Right atrium auricular region (tissue), 2 donors: Measurements from ENCODE around the gene EHD3. TPM values are rescaled to one million over a fixed set of nuclear protein-coding genes. Genes with fewer than 3 reads are reported as not detected.

ENCODE experiments used
- DNase-seq: peaks from one replicate; pipeline ENCODE4 v3.0.0-alpha.2; 2019; ENCODE audit warnings: low spot score
- H3K27ac ChIP-seq, 2 donors: fragments of 200-600 bp; sonication (generic); 1 replicate in 1 of 2; 2 replicates in 1 of 2; pipeline ENCODE4 v1.5.1; 2016 to 2019
- H3K27me3 ChIP-seq, 2 donors: fragments of 200-600 bp; sonication (generic); one replicate each; pipeline versions ENCODE4 v1.5.1 to v1.6.0; 2017 to 2019
- H3K36me3 ChIP-seq: fragments of 200-600 bp; sonication (generic); one replicate; pipeline ENCODE4 v1.5.1; 2016
- H3K4me1 ChIP-seq, 2 donors: fragments of 200-600 bp; sonication (generic); one replicate each; pipeline versions ENCODE4 v1.5.1 to v1.6.0; 2017 to 2019
- H3K4me3 ChIP-seq, 2 donors: fragments of 200-600 bp; sonication (generic); 1 replicate in 1 of 2; 2 replicates in 1 of 2; pipeline ENCODE4 v1.5.1; 2017 to 2019; ENCODE audit warnings: mild to moderate bottlenecking in 1 of 2, moderate library complexity in 1 of 2
- H3K9me3 ChIP-seq, 2 donors: fragments of 200-600 bp; sonication (generic); one replicate each; pipeline ENCODE4 v1.5.1; 2019
- total RNA-seq, 2 donors: library from RNA; depleted of rRNA; stranded (reverse); fragments of >200 nt; gene quantifications; one replicate each; pipeline ENCODE4 v1.1.0, GENCODE V29; 2016
- TF ChIP-seq, protein P1 (sequence below), 2 donors: fragments of 200-600 bp; sonication (generic); IDR thresholded peaks; one replicate each; pipeline ENCODE4 v1.5.1; 2019; ENCODE audit warnings: antibody characterized with exemption in 2 of 2

Gene EHD3
- total RNA-seq, 2 donors from 2014 or later = 10.6 to 12.5 TPM

DNA sequence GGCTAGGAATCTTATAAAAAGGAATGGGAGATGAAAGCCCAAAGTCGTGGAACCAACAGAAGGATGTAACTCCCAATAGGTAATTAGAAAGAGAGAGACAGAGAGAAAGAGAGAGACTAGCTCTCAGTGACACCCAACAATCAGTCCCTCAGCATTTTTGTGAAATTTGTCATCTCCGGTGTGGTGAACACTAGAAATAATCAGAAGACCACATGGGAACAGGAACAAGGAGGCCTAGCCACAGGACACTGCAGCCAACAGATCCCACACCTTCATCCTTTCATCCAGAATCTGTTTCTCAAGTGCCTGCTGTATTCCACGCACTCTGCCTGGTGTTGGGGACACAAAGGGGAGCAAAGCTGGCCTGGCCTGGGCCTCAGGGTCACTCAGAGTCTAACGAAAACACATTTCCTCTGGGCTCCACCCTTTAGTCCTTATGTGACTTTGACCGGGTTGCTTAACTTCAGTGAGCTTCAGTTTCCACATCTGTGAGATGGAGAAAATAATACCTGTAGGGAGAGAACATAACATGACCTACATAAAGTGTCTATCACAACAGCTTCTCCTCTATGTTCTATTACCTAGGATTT, 53.1 kb downstream of the EHD3 start:
- Histone ChIP-seq H3K4me1 (no peaks in the 10 kb centered on the region), H3K36me3 (no peaks in the 10 kb centered on the region), H3K27ac (no peak overlapping the region), H3K4me3 (no peak overlapping the region), H3K27me3 (no peaks in the 10 kb centered on the region), H3K9me3 (no peaks in the 10 kb centered on the region)
- no peak for DNase-seq
- TF ChIP-seq, protein P1, sequence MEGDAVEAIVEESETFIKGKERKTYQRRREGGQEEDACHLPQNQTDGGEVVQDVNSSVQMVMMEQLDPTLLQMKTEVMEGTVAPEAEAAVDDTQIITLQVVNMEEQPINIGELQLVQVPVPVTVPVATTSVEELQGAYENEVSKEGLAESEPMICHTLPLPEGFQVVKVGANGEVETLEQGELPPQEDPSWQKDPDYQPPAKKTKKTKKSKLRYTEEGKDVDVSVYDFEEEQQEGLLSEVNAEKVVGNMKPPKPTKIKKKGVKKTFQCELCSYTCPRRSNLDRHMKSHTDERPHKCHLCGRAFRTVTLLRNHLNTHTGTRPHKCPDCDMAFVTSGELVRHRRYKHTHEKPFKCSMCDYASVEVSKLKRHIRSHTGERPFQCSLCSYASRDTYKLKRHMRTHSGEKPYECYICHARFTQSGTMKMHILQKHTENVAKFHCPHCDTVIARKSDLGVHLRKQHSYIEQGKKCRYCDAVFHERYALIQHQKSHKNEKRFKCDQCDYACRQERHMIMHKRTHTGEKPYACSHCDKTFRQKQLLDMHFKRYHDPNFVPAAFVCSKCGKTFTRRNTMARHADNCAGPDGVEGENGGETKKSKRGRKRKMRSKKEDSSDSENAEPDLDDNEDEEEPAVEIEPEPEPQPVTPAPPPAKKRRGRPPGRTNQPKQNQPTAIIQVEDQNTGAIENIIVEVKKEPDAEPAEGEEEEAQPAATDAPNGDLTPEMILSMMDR (IDR thresholded peaks at IDR 0.05) = no peak

DNA sequence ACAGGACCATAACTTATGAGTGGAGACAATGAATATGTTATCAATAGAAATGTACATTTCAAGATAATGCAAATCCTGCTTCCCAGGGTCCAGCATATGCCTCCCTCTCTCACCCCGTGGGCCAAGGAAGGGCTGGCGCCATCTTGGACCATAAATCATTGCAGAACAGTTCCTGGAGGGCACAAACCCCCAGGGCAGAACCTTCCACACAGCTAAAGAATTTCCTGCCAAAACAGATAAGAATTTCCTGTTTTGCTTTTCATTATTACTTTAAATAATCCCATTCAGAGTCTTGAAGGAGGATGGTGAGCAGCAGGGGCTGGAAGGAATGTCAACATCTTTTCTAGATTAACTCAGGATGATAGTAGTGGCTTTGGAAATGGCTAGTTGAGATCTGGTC, 53.7 kb downstream of the EHD3 start:
- no peaks in the 10 kb centered on the region for H3K36me3 ChIP-seq

DNA sequence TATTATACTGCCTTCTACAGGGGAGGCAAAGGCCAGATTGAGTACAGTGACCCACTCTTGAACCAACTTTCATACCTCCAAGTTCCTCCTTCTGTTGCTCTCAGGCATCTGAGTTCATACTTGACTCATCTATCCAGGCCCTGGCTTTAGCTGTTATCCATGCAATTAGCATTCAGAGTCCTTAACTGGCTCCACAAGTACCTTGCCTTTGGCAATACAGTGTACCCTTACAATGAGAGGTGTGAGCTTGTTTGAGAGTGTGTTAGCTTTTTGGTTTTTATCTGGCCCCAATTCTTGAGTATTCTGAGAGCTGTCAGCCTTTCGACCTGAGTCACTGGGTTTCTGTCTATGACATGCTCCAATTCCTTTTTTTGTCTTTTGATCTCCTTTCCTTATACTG, 60.2 kb downstream of the EHD3 start:
- Histone ChIP-seq H3K4me1 (peaks cover 0 to 43% of the 10 kb centered on the region in 2 donors), H3K9me3 (no peaks in the 10 kb centered on the region), H3K4me3 (no peak overlapping the region), H3K27me3 (no peaks in the 10 kb centered on the region), H3K27ac (no peak overlapping the region), H3K36me3 (no peaks in the 10 kb centered on the region)
- DNase-seq = no peak
- TF ChIP-seq, protein P1 (IDR thresholded peaks at IDR 0.05) = no peak

More for the DNA sequence above, 53.7 kb downstream of the EHD3 start:
- no peak overlapping the region for H3K4me3 ChIP-seq
- DNase-seq = no peak
- no peaks in the 10 kb centered on the region for H3K4me1 ChIP-seq
- TF ChIP-seq, protein P1 (IDR thresholded peaks at IDR 0.05) = no peak
- H3K9me3 ChIP-seq = no peaks in the 10 kb centered on the region
- H3K27ac ChIP-seq = no peak overlapping the region
- no peaks in the 10 kb centered on the region for H3K27me3 ChIP-seq

DNA sequence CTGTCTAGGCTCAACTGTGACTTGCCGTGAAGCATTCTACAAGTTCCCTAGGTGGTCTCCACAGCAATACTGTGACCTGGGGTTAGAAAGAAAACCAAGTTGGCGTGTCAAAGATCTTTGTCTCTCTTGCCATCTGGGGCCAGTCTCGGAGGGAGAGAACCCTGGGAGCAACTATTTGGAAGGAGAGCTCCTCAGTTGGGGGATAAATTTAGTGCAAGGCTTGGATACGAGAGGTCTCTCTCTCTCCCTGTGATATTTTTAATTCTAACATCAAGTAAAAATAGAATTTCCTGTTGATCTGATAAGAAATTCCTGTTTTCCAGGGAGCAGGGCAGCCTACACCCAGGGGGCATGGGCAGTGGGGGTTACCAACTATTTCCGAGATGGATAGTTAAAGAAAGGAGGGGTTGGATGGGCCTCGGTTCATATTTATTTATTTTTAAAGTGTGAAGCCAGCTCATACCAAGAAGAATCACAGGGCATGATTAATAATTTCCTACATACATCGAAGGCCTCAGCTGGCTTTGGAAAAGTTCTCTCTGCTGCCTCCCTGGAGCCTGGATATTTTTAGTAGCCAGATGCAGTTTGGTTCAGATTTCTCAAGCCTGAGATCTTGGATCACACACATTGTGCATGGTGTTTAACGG, 62.8 kb downstream of the EHD3 start:
- H3K36me3 ChIP-seq = no peaks in the 10 kb centered on the region
- no peak for DNase-seq
- no peak overlapping the region for H3K4me3 ChIP-seq
- peak overlapping the region; percentile 48 to 67 for H3K27ac ChIP-seq
- H3K4me1 ChIP-seq = peaks cover 0 to 43% of the 10 kb centered on the region in 2 donors
- no peaks in the 10 kb centered on the region for H3K27me3 ChIP-seq
- H3K9me3 ChIP-seq = no peaks in the 10 kb centered on the region
- TF ChIP-seq, protein P1 (IDR thresholded peaks at IDR 0.05) = no peak

DNA sequence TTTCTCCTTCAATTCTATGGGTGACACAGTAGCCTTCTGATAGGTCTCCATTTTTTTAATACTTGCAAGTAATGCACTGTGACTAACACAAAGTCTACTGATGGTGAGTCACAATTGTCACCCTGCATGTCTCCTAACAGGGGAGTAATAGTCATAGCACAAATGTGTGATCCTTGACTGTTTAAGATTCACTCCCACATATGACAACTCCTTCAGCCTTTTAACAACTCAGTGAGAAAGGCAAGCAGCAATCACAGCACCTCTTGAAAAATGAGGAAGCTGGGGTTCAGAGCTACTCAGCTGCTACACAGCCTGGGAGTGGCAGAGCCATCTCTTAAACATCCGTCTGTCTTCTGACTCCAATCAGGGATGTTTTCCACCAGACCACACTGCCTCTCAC, 63.8 kb downstream of the EHD3 start:
- no peaks in the 10 kb centered on the region for H3K27me3 ChIP-seq
- H3K36me3 ChIP-seq = no peaks in the 10 kb centered on the region
- DNase-seq = no peak
- peaks cover 0 to 47% of the 10 kb centered on the region in 2 donors for H3K4me1 ChIP-seq
- no peak overlapping the region for H3K4me3 ChIP-seq
- H3K9me3 ChIP-seq = no peaks in the 10 kb centered on the region
- TF ChIP-seq, protein P1 (IDR thresholded peaks at IDR 0.05) = no peak
- H3K27ac ChIP-seq = peak overlapping the region in 1 of 2 donors; percentile 67
